ENCODE results near the gene CDH22.

The CDH22 gene

DNA sequence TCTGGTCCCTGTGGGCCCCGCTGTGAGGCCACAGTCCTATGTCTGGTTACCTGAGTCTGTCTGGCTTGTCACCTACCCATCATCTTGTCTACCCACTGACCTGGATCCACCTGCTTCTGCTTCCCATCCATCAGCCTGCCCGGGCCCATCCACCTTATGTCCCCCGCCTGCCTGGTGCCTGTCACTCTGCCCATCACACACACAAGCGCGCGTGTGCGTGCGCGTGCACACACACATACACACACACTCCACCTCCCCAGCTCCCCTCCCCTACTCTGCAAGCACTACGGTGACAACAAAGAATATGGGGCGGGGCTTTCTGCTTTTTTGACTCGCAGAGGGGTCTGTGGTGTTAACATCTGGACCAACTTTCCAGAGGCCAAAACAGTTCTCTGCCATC is 8.0 kb downstream of the CDH22 start:
- no peak for DNase-seq (ENCODE audit: low read depth in 2 of 2, low spot score in 1 of 2)

DNA sequence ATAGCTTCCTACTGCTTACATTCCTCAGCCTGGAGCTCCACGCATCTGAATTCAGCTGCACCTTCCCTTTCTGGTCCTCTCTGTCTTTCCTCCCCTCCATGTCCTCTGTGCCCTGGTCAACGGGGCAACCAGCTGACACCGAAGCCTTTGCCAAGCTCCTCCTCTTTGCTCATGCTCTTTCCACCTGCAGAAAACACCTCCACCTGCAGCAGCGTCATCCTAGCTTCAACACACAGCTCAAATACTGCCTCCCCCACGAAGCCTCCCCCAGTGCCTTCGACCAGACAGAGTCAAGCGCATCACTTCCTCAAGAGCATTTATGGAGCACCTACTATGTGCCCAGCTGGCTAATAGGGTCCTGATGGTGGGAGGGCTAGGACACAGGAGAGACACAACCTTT is 9.2 kb downstream of the CDH22 start:
- no peak for DNase-seq (ENCODE audit: low read depth in 2 of 2, low spot score in 1 of 2)

DNA sequence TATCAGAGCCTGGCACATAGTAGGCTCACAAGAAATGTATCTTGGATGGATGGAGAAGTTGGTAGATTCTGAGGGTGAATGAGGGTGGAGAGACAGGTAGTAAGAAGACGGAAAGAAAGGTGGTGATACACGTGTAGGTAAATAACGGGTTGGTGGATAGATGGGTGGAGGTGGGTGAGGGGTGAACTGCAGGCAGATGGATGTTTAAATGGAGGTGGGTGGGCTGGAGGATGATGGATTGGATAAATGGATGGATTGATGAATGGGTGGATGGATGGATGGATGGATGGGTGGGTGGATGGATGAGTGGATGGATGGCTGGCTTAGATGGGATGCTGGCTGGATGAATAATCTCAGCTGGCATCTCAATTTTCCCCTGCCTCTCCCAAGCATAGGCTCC is 9.9 kb downstream of the CDH22 start:
- DNase-seq (ENCODE audit: low read depth in 2 of 2, low spot score in 1 of 2): no peak

DNA sequence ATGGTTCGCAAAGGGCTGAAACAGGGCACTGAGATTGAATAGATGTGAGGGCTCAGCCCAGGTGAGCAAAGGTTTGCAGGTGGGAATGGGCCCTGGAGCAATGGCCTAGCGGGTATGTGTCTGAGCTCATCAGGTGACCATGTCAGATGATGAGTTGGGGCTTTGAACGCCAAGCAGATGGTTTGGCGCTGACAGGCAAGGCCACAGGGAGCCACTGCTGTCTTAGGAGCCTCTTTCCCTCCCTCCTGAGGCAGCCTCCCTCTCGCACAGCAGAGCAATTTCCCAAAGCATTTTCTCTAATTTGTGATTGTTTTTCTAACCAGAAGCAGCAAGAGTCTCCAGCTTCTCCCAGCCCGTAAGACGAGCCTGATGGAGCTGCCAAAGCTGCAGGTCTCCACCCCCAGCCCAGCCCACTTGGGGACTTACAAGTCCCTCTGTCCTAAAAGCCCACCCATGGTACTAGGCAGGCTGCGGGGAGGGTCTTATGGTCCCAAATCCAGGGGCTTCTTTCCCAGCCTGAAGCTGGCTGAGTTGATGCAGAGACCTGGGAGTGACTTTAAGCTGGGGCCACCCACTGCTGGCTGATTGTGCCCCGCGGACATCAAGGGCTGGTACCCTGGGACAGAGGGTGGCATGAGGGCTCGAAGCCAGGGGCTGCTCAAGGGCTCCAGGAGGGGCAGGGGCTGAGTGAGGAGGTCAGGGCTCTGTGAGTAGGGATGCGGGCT is 11.6 kb downstream of the CDH22 start:
- DNase-seq (ENCODE audit: low read depth in 2 of 2, low spot score in 1 of 2): no peak

DNA sequence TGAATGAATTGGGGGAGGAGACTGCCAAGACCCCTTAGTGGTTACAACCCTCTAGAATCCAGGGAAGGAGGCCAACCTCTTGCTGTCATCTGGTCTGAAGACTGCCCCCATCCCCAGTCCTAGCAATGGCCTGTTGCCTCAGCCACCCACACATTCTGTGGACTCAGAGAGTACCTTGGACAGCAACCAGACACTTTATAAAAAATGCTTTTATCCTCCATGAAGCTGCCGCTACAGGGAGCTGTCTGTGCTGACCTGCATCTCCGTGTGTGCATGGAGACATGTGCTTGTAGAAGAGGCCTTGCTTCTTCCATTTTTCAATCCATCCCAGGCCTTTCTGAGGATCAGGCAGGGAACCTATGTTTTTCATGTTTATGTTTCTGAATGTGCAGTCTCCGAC is 15.2 kb downstream of the CDH22 start:
- no peak for DNase-seq (ENCODE audit: low read depth in 2 of 2, low spot score in 1 of 2)

DNA sequence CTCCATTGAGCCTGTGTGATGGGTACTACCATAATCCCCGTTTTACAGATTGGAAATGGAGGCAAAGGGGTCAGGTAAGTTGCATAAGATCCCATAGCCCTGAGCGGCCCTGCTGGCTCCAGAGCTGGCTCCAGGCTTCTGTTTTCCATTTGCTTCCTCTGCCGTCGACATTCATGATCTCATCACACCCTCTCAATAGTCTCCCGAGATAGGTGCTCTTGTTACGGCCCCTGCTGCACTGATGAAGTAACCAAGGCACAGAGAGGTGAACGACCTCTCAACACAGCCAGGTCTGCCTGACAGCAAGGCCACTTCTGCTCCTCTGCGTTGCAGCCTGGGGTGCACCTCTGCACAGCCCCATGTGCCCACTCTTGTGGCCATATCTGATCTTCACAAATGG is 16.9 kb downstream of the CDH22 start:
- DNase-seq (ENCODE audit: low read depth in 2 of 2, low spot score in 1 of 2): no peak

DNA sequence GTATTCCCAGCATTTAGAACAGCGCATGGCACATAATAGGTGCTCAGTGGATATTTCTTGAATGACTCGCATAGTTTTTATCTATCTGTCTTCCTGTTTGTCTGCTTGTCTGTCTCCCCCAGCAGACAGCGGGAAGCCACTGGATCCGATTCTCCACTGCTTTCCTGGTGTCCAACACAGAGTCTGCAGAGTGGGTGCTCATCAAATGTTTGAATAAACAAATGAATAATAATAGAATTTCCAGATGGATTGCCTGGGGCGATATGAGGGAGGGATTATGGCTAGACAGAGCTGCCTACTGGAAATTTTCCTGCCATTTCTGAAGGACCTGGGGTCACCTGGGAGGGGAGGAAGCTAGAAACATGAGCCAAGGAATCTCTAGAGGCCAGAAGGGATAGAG is 18.9 kb downstream of the CDH22 start:
- DNase-seq (ENCODE audit: low read depth in 2 of 2, low spot score in 1 of 2): no peak

DNA sequence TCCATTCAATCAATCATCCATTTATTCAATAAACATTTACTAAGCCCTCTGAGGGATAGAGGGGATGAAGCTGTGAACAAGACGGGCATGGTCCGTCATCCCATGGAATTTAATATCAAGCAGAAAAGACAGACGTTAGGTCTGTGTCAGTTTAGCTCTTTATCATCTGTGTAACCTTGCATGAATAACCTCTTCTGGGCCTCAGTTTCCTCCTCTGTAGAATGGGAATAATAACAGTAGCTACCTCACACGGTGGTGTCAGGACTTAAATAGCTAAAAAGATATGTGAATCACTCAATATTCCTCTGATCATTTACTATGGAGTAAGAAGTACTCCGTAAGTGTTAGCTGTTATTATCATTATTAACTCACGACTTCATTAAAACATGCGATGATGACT is 21.3 kb downstream of the CDH22 start:
- no peak for DNase-seq (ENCODE audit: low read depth in 2 of 2, low spot score in 1 of 2)

DNA sequence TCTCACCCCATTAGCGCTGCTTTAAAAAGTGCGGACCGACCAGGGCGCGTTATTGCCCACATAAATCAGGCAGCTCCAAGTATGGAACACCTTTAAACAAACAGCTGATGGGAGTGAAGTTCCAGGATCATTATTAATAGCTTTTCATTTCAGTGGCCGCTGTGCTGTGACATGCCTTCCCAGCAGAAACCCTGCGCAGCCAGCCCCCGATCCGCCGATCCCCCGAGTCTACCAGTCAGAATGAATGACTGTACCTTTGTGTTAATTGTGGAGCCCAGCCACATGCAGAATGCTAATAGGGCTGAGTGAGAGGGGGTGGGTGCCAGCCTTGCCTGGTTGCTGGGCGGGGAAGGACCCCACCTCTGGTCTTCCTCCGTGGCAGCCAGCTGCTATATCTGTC is 21.9 kb downstream of the CDH22 start:
- no peak for DNase-seq (ENCODE audit: low read depth in 2 of 2, low spot score in 1 of 2)

DNA sequence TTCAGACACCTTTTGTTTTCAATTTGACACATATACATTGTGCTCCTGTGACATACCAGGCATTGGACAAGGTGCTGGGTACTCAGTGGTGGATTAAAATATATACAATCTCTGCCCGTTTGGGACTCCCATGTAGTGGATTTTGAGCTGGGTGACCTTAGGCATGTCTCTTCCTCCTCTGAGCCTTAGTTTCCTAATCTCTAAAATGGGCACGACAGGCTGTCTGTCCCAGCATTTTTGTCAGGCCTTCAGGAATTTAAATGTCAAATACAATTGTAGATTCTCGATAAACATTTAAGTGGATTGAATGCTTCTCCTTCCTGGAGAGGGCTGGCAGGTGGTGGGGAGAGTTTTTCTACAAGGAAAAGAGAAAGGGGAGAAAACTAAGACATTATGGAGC is 22.6 kb downstream of the CDH22 start:
- no peak for DNase-seq (ENCODE audit: low read depth in 2 of 2, low spot score in 1 of 2)

DNA sequence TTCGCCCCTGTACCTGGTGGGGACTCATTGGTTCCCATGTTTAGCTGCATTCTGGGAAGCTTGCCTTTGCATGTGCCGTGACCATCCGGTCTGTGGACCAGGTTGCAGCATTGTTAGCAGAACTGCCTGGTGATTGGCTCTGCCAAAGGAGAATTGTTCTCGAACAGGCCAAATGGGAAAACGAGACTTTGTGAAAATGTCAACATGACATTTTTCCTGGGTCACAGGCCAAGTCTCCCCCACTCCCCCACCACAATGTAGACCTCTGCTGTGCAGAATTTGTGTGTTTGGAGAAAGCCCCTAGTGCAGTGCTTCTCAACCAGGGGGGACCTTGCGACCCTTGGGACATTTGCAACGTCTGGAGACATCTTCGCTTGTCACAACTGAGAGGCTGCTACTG is 23.2 kb downstream of the CDH22 start:
- no peak for DNase-seq (ENCODE audit: low read depth in 2 of 2, low spot score in 1 of 2)

DNA sequence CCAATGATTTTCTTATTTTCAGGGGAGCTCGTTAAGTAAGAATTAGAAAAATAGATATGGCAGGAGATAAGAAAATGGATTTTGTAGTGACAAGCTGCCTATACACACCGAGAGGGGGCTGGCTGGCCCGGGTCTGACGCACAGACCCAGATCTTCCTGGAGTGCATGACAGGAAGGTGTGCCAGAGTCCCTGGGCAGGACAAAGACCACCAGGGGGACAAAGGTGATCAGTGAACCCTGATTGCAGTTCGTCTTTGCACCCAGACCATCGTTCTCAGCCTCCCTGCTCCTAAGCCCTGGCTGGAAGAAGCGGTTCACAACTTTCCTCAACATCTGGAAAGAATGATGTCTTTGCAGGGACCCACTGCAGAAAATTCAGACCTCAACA is 24.3 kb downstream of the CDH22 start:
- no peak for DNase-seq (ENCODE audit: low read depth in 2 of 2, low spot score in 1 of 2)

DNA sequence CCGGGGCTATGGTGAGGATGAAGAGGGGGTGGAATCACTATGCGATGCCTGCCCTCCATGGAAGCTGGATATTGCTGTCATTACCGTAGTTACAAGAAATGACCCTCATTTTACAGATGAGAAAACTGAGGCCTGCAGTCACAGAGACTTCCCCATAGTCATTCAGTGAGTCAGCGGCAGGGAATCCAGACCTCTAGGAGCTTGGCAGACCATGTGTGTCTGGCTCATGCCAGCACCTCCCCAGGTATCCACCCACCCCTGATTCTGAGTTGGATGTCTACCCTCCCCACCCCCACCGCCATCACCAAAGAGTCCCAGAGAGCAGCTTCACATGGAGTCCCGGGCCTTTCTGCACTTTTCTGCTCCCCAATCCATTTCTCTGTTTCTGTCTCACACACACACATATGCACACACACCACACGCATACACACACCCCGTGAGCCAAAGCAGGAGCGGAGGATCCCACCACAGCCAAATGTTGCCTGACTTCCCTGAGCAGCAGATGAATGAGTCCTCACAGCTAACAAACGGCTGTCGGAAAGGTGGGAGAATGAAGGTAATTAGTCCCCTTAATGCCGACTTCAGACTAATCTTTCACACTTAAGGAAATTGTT is 24.8 kb downstream of the CDH22 start:
- DNase-seq (ENCODE audit: low read depth in 2 of 2, low spot score in 1 of 2): no peak

DNA sequence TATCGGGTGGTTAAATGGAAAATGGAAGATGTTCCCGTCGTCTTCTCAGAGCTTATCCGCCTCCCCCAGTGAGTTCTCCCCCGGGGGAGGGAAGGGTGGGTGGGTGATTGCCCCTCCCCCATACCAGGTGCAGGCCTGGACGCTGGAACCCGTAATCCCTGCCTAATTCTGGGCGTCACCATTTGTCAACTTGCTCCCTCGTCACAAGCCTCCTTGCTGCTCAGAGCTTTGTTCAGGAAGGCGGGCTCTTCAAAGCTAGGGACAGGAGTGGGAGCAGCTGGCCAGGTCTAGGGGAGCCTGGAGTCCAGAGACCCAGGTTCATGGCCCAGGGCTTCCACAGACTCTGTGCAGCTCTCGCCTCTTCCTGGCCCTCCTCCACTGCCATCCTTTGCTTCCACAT is 25.6 kb downstream of the CDH22 start:
- DNase-seq (ENCODE audit: low read depth in 2 of 2, low spot score in 1 of 2): no peak

DNA sequence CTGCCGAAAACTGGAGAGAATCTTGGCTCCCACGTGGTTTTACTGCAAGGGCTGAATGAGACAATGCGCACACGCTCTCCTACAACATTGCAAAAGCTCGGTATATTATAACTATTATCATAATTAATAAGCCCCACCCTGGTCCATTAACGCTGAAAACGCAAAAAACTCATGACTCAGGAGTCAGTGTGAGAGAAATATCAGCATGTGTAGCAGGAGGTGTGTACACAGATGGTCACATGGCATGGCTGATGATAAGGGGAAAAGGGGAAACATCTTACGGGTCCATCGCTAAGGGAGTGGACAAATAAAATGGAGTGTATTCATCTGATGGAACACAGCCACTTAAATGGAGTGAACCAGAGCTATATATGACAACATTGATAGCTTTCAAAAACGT is 29.2 kb downstream of the CDH22 start:
- no peak for DNase-seq (ENCODE audit: low read depth in 2 of 2, low spot score in 1 of 2)

DNA sequence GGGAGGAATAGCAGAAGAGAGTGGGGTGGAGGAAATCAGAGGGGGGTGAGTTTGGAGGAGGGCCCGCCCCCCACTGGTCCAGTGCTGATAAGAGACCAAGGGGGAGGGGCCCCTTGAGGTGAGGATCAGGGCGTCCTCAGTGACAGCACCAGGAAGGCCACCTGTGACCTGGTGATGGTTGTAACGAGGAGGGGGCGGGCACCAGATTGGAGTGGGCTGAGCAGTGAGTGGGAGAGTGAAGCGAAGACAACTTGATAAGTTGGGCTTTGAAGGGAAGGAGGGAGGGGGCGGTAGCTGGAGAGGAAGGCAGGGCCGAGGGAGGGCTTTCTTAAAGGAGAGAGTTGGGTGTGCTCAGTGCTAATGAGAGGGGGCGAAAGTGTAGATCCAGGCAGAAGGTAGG is 30.7 kb downstream of the CDH22 start:
- DNase-seq (ENCODE audit: low read depth in 2 of 2, low spot score in 1 of 2): no peak

DNA sequence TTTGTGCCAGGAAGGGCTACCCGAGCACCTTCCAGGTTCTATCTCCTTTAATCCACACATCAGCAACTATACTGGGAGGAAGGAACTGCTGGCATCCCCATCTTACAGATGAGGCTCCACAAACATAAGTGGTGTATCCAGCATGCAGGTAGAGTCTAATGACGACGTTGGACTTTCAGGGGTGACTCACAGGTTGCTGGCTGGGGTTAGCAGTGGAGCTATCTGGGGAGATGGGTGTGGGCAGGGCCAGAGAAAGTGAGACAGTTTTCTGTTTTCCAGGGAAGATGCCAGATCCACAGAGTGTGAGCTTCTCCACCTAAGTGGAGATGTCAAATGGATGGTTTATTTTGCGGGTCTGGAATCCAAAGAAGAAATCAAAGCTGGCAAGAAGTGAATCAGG is 31.8 kb downstream of the CDH22 start:
- DNase-seq (ENCODE audit: low read depth in 2 of 2, low spot score in 1 of 2): no peak

DNA sequence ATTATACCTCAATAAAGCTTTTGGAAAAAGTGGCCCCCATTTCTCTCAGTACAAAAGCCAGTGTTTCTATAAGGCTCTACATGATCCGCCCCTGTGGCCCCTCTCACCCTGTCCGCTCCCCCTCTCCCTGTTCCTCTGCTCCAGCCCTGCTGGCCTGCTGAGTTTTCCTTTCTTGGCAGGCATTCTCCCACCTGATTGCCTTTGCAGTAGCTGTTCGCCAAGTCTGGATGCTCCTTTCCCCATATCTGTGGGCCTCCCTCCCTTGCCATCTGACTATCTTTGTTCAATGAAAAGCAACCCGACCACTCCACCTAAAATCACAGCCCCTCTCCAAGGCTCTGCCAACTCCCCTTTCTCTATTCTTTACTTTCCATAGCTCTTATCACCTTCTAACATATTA is 33.2 kb downstream of the CDH22 start:
- no peak for DNase-seq (ENCODE audit: low read depth in 2 of 2, low spot score in 1 of 2)

DNA sequence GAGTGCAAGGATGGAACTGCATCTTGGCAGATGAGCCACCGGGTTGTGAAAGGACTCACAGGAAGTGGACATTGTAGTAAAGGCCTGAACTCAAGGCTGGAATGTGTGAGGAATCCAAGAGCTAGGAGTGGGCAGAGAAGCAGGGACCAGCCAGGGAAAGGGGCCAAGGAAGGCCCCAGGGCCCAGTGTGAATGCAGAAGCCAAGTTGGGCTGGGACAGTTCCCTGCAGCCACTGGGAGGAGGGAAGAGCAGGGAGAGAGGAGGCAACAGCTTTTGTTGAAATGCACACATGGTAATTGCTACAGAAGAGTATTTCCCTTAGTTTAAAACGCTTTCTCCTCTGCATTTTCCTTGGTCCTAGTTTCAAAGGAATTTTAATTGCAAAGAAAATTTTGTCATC is 34.6 kb downstream of the CDH22 start:
- DNase-seq (ENCODE audit: low read depth in 2 of 2, low spot score in 1 of 2): no peak

DNA sequence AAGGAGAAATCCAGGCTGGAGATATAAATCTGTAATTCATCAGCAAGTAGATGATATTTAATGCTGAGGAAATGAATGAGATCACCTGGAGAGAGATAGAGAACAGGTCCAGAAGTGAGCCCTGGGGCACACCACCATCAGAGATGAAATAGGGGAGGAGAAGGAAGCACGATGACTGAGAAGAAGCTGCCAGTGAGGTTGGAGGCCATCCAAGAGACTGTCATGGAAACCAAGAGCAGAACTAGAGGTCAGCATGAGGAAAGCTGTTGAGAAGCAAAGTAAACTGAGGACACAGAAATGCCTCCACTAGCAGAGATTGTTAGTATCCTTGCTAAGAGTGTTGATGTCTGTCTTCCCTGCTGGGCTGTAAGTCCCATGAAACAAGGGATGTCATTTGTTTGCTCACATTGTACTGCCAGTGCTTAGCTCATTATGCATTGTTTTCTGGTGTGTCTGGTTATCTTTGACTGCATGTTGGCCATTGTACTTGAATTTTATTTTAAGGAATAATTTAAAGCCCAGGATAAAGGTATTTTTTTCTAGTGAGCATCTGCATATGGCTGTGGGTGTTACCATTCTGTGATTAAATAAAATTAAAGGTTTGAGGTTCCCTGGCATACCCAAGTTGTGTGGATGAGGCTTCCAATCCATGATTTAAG is 35.8 kb downstream of the CDH22 start:
- no peak for DNase-seq (ENCODE audit: low read depth in 2 of 2, low spot score in 1 of 2)

DNA sequence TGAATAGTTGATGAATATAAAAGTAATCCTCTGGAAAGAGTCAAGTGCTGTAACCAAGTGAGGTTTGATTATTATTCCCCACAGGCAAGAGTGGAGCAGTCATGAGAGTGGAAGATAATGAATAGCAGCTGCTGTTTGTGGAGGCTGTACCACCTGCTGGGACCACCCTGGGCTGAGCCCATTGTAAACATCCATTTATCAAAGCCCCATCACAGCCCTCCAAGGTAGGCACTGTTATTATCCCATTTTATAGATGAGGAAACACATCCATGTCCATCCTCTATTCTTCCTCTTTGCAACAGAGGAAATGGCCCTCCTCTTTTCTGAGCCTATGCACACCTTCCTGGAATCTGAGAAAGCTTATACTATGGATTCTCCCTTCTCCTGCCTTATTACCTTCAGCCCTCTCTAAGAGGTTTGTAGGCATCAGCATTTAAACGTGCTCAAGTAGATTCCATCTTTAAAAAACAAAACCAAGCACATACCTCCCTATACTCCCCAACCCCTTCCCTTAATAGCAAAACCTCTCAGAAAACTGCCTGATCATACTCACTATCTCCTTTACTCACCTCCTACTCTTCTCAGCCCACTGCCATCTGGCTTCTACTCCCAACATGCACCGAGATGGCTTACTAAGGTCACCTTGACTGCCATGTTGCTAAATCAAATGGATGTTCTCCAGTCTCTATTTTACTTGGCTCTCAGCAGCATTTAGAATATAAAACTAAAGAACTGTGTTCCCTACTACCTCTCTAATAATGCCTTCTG is 37.1 kb downstream of the CDH22 start:
- no peak for DNase-seq (ENCODE audit: low read depth in 2 of 2, low spot score in 1 of 2)

DNA sequence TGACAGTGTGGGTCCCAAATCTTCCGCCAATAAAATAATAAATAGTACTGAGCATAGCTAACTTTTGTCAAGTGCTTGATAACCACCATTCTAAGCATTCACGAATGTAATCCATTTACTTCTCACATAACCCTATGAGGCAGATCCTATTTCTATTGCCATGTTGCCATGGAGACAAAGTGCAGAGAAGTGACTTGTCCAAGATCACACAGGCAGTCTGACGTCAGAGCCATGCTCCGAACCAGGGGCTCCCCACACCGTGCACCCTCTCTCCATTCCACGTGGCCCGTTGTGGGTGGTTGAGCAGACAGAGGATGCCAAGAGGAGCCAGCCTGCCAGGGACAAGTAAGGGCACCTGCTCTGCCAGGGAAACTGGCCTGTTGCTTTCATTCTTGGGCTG is 38.9 kb downstream of the CDH22 start:
- DNase-seq (ENCODE audit: low read depth in 2 of 2, low spot score in 1 of 2): no peak

Data from stimulated activated CD8-positive, alpha-beta memory T cell treated with anti-CD3 and anti-CD28 coated beads, Interleukin-4, amount 100 ng/mL, for 4 hours (primary cell).